Measurements from ENCODE around the gene TMEM43.

GRCh38 chr3:14152233-14152962 lies 27.5 kb downstream of the TMEM43 start:
- no peak for TF ChIP-seq CC2D1A (CRISPR knock-in tag; IDR thresholded peaks at IDR 0.05)
- no peak for TF ChIP-seq EP300 (IDR thresholded peaks at IDR 0.05; ENCODE audit: low read depth in 2 of 2, low read length in 2 of 2)
- TF ChIP-seq EP300 (CRISPR knock-in tag; IDR thresholded peaks at IDR 0.05; ENCODE audit: borderline replicate concordance), result no peak
- TF ChIP-seq CSRNP1 (CRISPR knock-in tag; IDR thresholded peaks at IDR 0.05), result no peak
- no peak for TF ChIP-seq RBFOX2 (IDR thresholded peaks at IDR 0.05; ENCODE audit: low read depth, low read length)
- no peak for TF ChIP-seq GABPA (IDR thresholded peaks at IDR 0.05; ENCODE audit: low read depth, low read length)
- no peak for TF ChIP-seq GABPA (CRISPR knock-in tag; IDR thresholded peaks at IDR 0.05; ENCODE audit: low read depth)
- TF ChIP-seq AFF4 (CRISPR knock-in tag; IDR thresholded peaks at IDR 0.05), result no peak
